GM19324 (cell line): ENCODE measurements around the gene IGFL4.

Experiments
- ATAC-seq: cut with Tn5 transposase; IDR thresholded peaks from one replicate; pipeline ENCODE4 v1.9.1; 2021; ENCODE audit warnings: mild to moderate bottlenecking, moderate library complexity; ENCODE audit not compliant: unreplicated experiment, low FRiP score

The IGFL4 gene

GRCh38 chr19:45998834-45999233, 42.0 kb downstream of the IGFL4 start:
- ATAC-seq, result no peak

GRCh38 chr19:45996933-45997332, 43.9 kb downstream of the IGFL4 start:
- no peak for ATAC-seq

- no peak for ATAC-seq
Observed at GRCh38 chr19:45995715-45996385, 45.0 kb downstream of the IGFL4 start.

GRCh38 chr19:45994998-45995714, 45.6 kb downstream of the IGFL4 start, which contains the start of gene CCDC61:
TSS of gene CCDC61 (plus strand) at chr19:45995467. CDS start at chr19:46003019, 7,552 bp downstream.
- ATAC-seq, result peak; percentile 97

- no peak for ATAC-seq
Observed at GRCh38 chr19:45994456-45994997, 46.3 kb downstream of the IGFL4 start.

GRCh38 chr19:45990113-45990728, 50.6 kb downstream of the IGFL4 start:
- ATAC-seq, result no peak
